Measurements from ENCODE around the gene ABLIM2. TPM values are rescaled to one million over a fixed set of nuclear protein-coding genes. Genes with fewer than 3 reads are reported as not detected.

Gene ABLIM2
- total and polyA plus RNA-seq, 4 donors = 12.2 to 60.4 (median 43.1) TPM

DNA sequence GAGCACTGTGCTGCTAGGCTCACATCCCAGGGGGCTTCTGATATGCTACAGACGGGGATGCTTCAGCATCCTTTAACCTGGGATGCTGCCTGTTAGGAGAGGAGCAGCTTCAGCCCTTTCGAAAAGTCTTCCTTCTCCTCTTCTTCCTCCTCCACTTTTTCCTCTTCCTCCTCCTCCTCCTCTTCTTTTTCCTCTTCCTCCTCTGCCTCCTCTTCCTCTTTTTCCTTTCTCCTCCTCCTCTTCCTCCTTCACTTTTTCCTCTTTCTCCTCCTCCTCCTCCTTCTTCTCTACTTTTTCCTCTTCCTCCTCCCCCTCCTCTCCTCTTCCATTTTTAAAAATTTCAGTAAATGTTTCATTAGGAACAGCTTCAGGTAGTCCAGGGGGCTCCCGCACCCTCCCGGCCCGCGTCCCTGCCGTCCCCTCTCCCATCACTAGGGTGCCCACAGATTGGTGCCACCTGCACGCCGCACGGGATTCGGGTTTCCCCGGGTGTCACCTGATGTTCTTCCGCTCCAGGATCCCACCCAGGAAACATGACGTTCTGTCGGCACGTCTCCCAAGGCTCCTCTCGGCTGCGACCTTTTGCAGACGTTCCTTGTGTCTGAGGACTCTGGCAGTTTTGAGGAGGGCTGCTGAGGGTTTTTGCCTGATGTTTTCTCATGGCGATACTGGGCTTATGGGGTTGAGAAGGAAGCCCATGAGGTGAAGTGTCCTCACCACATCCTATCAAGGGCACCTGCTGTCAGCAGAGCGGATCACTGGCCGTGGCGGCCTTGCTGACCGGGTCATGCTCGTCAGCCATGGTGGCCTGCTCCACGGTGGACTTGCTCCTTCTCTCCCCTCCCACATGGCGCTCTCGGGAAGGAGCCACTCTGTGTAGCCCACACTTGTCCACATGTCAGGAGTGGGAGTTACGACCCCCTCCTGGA is 135.6 kb downstream of the ABLIM2 start:
- DNase-seq (ENCODE audit: low read depth in 4 of 6, low spot score in 6 of 6) = no peak

DNA sequence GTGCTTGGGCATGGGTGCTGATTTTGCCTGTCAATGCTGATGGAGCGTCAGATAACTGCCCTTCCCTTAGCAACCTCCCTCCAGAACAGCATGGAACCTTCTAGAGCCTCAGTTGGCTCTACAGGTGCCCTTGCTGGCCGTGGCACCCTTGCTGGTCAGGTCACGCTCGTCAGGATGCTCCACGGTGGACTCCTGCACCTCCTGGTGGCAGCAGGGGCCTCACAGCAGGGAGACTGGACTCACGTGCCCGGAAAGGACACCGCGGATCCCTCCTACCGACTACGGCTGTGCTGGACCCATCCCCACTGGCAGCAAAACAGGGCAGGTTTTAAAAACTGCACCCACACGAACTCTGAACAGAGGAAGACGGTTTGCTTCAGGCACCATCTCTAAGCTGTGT is 136.8 kb downstream of the ABLIM2 start:
- peaks cover 46% of the 10 kb centered on the region for H3K36me3 ChIP-seq (ENCODE audit: control insufficient read depth, insufficient read depth, low read length)
- H3K27me3 ChIP-seq (ENCODE audit: control insufficient read depth, insufficient read depth, low read length) = no peaks in the 10 kb centered on the region
- WGBS (ENCODE audit: insufficient coverage) = 74% methylated on average over 12 of the region's 13 CpGs
- no peak for DNase-seq (ENCODE audit: low read depth in 4 of 6, low spot score in 6 of 6)
- peaks cover 30% of the 10 kb centered on the region for H3K4me1 ChIP-seq (ENCODE audit: control insufficient read depth, insufficient read depth, low read length)
- no peak overlapping the region for H3K4me3 ChIP-seq (ENCODE audit: low read depth, low read length)
- no peaks in the 10 kb centered on the region for H3K9me3 ChIP-seq (ENCODE audit: control insufficient read depth, insufficient read depth, low read length)
- no peak overlapping the region for H3K27ac ChIP-seq (ENCODE audit: low read depth, low read length)

More for the DNA sequence above, 135.6 kb downstream of the ABLIM2 start:
- WGBS (ENCODE audit: insufficient coverage) = 91% methylated on average over 19 of the region's 29 CpGs
- Histone ChIP-seq H3K4me1 (ENCODE audit: control insufficient read depth, insufficient read depth, low read length) (peaks cover 30% of the 10 kb centered on the region), H3K27ac (ENCODE audit: low read depth, low read length) (no peak overlapping the region), H3K4me3 (ENCODE audit: low read depth, low read length) (no peak overlapping the region), H3K9me3 (ENCODE audit: control insufficient read depth, insufficient read depth, low read length) (no peaks in the 10 kb centered on the region), H3K36me3 (ENCODE audit: control insufficient read depth, insufficient read depth, low read length) (peaks cover 57% of the 10 kb centered on the region), H3K27me3 (ENCODE audit: control insufficient read depth, insufficient read depth, low read length) (no peaks in the 10 kb centered on the region)

DNA sequence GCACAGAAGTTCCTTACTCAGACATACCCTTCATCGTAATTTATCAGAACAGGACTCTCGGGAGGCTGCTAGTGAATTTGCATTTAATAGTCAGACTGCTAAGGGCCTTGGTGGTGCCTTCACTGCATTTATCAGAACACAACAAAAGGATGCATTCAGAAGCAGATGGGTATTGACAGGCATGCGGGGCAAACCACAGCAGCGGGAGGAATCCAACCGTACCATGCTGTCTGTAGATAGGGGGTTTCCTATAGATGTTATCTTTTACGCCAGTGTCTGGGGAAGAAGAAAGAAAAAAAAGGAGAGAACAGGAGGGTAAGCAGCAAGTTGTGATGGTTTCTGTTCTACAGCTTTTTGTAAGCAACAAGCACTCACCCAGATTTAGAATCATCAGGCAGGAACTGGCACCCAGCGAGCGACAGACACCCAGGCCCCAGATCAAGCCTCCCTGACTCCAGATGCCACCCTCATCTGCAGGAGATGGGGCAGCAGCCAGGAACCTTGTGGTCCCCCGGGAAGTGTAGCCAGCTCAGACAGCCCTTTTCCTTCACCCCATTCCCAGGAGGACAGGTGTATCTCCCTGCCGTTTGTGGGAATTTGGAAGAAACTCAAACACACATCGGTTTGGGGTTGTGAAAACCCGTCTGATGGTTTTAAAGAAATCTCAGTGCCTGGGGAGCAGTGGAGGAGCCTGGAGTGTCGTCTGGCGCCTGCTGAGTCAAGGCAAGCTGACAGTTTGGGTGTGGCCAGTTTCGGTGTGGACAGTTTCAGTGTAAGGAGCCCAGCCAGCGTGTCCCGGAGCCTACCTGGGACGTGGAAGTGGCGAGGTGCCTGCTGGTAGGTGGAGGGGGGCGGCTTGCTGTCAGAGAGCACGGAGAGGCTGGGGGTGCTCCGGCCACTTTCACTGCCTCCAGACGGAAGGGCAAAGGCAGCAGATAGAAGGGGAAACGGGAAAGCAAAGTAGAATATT is 138.9 kb downstream of the ABLIM2 start:
- Histone ChIP-seq H3K4me1 (ENCODE audit: control insufficient read depth, insufficient read depth, low read length) (peaks cover 35% of the 10 kb centered on the region), H3K36me3 (ENCODE audit: control insufficient read depth, insufficient read depth, low read length) (peaks cover 28% of the 10 kb centered on the region), H3K27me3 (ENCODE audit: control insufficient read depth, insufficient read depth, low read length) (no peaks in the 10 kb centered on the region), H3K9me3 (ENCODE audit: control insufficient read depth, insufficient read depth, low read length) (no peaks in the 10 kb centered on the region), H3K4me3 (ENCODE audit: low read depth, low read length) (no peak overlapping the region), H3K27ac (ENCODE audit: low read depth, low read length) (no peak overlapping the region)
- 66% methylated on average over 18 of the region's 24 CpGs for WGBS (ENCODE audit: insufficient coverage)
- peak in 4 of 6 donors; percentile 21 to 93 (median 37) for DNase-seq (ENCODE audit: low read depth in 4 of 6, low spot score in 6 of 6)

DNA sequence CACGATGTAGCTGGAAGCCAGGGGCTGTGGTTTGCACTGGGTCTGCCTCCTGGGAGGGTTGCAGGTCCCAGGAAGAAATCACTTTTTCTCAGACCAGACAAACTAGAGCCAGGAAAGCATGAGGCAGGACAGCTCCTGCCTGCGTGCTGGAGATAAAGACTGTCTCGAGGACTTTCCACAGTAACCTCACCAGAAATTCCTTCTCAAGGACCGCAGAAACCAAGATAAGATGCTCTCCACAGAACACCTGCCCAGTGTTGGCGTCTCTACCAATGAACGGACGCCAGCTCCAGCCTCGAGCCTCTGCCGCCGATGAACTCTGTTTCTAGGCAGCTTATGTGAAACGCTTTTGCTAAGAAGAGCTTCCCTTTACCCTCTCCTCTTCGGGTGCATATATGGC is 142.1 kb downstream of the ABLIM2 start:
- no peak for DNase-seq (ENCODE audit: low read depth in 4 of 6, low spot score in 6 of 6)
- Histone ChIP-seq H3K9me3 (ENCODE audit: control insufficient read depth, insufficient read depth, low read length) (no peaks in the 10 kb centered on the region), H3K27me3 (ENCODE audit: control insufficient read depth, insufficient read depth, low read length) (no peaks in the 10 kb centered on the region), H3K27ac (ENCODE audit: low read depth, low read length) (no peak overlapping the region), H3K36me3 (ENCODE audit: control insufficient read depth, insufficient read depth, low read length) (peaks cover 11% of the 10 kb centered on the region), H3K4me1 (ENCODE audit: control insufficient read depth, insufficient read depth, low read length) (peaks cover 29% of the 10 kb centered on the region), H3K4me3 (ENCODE audit: low read depth, low read length) (no peak overlapping the region)
- 74% methylated on average over 12 of the region's 12 CpGs for WGBS (ENCODE audit: insufficient coverage)

DNA sequence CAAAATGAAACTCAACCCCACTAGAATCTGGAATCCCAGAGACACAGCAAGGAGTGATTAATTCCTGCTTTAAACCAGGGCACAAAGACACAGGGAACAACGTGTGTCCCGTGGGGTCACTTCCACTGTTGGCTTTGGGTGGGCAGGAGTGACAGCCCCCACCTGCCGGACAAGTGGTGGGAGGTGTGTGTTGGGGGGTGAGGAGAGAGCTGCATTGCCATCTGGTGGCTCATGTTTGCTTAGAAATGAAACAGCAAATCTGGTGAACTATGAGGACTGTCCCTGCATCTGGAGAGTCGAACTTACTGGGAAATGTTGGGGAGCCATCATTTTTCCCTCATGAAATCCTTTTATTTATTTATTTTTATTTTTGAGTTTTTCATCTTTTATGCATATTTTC is 143.1 kb downstream of the ABLIM2 start:
- no peaks in the 10 kb centered on the region for H3K27me3 ChIP-seq (ENCODE audit: control insufficient read depth, insufficient read depth, low read length)
- peak in 2 of 6 donors; percentile 51 to 72 for DNase-seq (ENCODE audit: low read depth in 4 of 6, low spot score in 6 of 6)
- H3K9me3 ChIP-seq (ENCODE audit: control insufficient read depth, insufficient read depth, low read length) = no peaks in the 10 kb centered on the region
- H3K4me3 ChIP-seq (ENCODE audit: low read depth, low read length) = no peak overlapping the region
- peaks cover 5% of the 10 kb centered on the region for H3K36me3 ChIP-seq (ENCODE audit: control insufficient read depth, insufficient read depth, low read length)
- H3K4me1 ChIP-seq (ENCODE audit: control insufficient read depth, insufficient read depth, low read length) = peaks cover 31% of the 10 kb centered on the region
- H3K27ac ChIP-seq (ENCODE audit: low read depth, low read length) = no peak overlapping the region
- WGBS (ENCODE audit: insufficient coverage) = 11% methylated on average over 3 of the region's 4 CpGs

DNA sequence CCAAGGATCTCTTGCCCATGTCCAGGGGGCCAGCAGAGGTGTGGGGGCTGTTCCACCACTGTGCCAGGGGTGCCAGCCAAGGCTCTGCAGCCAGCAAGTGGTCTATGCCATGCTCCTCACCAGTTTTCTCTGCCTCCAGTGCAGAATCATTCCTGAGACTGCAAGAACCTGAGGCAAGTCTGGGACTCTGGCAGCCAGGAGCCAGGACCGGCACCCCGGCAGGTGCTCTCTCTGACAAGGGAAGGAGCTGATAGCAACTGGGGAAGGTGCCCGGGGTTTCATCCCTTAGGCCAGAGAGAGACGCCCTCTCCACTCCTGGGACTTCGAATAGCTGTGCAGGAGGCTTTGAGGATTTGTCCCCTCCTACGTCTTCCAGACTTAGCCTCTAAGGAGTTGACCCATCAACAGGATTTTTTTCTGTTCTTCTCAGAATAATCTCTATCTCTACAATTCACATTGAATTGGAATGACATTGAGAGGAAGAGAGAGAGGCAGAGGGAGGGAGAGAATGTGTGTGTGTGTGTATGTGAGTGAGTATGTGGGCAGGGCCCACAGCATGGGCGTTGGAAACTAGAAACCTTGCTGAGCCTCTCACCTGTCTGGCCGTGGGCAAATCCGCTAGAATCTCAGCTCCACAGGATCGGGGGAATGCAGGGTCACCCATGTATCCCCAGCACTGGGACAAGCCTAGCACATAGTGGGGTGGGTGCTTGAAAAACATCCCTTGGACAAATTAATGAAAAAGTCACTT is 144.5 kb downstream of the ABLIM2 start:
- WGBS (ENCODE audit: insufficient coverage) = 93% methylated on average over 4 of the region's 10 CpGs
- peaks cover 5% of the 10 kb centered on the region for H3K36me3 ChIP-seq (ENCODE audit: control insufficient read depth, insufficient read depth, low read length)
- no peak overlapping the region for H3K4me3 ChIP-seq (ENCODE audit: low read depth, low read length)
- H3K27me3 ChIP-seq (ENCODE audit: control insufficient read depth, insufficient read depth, low read length) = no peaks in the 10 kb centered on the region
- H3K27ac ChIP-seq (ENCODE audit: low read depth, low read length) = no peak overlapping the region
- no peak for DNase-seq (ENCODE audit: low read depth in 4 of 6, low spot score in 6 of 6)
- no peaks in the 10 kb centered on the region for H3K9me3 ChIP-seq (ENCODE audit: control insufficient read depth, insufficient read depth, low read length)
- H3K4me1 ChIP-seq (ENCODE audit: control insufficient read depth, insufficient read depth, low read length) = peaks cover 31% of the 10 kb centered on the region

DNA sequence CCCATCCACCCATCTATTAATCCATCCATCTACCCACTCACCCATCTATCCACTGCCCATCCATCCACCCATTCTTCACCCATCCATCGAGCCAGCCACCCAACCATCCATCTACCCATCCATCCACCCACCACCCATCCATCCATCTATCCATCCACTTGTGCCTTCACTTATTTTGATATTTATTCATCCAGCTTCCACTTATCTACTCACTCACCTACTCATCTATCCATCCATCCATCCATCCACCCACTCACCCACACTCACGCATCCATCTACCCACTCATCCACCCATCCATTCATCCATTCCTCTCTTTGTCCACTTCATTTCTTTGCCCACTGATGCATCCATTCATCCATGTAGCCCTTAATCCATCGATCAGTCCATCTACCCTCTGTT is 146.1 kb downstream of the ABLIM2 start:
- Histone ChIP-seq H3K27me3 (ENCODE audit: control insufficient read depth, insufficient read depth, low read length) (no peaks in the 10 kb centered on the region), H3K27ac (ENCODE audit: low read depth, low read length) (no peak overlapping the region), H3K9me3 (ENCODE audit: control insufficient read depth, insufficient read depth, low read length) (no peaks in the 10 kb centered on the region), H3K4me3 (ENCODE audit: low read depth, low read length) (no peak overlapping the region), H3K36me3 (ENCODE audit: control insufficient read depth, insufficient read depth, low read length) (peaks cover 15% of the 10 kb centered on the region), H3K4me1 (ENCODE audit: control insufficient read depth, insufficient read depth, low read length) (peaks cover 42% of the 10 kb centered on the region)
- DNase-seq (ENCODE audit: low read depth in 4 of 6, low spot score in 6 of 6) = no peak
- 70% methylated on average over 2 of the region's 3 CpGs for WGBS (ENCODE audit: insufficient coverage)

DNA sequence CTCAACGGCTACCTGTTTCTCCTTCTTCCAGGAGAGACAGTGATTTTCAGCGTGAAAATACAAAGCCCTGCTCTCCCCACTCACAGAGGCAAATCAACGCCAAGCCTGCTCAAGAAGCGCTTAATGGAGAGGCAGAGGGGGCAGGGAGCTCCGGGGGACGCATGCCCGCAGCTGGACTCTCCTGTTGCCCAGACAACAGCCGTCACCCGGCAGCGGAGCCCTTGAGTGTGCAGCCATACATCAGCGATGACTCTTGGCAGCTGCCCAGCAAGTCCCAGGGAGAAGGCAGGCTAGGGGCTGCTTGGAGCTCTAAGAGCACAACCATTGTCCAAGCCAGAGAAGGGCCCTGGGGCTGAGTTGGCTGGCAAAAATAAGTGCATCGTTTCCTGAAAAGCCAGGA is 148.0 kb downstream of the ABLIM2 start:
- H3K4me1 ChIP-seq (ENCODE audit: control insufficient read depth, insufficient read depth, low read length) = peaks cover 54% of the 10 kb centered on the region
- no peaks in the 10 kb centered on the region for H3K9me3 ChIP-seq (ENCODE audit: control insufficient read depth, insufficient read depth, low read length)
- H3K36me3 ChIP-seq (ENCODE audit: control insufficient read depth, insufficient read depth, low read length) = peaks cover 34% of the 10 kb centered on the region
- 9% methylated on average over 11 of the region's 12 CpGs for WGBS (ENCODE audit: insufficient coverage)
- H3K27me3 ChIP-seq (ENCODE audit: control insufficient read depth, insufficient read depth, low read length) = no peaks in the 10 kb centered on the region
- peak overlapping the region; percentile 10 for H3K4me3 ChIP-seq (ENCODE audit: low read depth, low read length)
- peak; percentile 89 to 98 (median 96) for DNase-seq (ENCODE audit: low read depth in 4 of 6, low spot score in 6 of 6)
- H3K27ac ChIP-seq (ENCODE audit: low read depth, low read length) = peak overlapping the region; percentile 79

Measured in spinal cord (tissue), 10 donors.